ENCODE results near the gene MEIS2. TPM values are rescaled to one million over a fixed set of nuclear protein-coding genes. Genes with fewer than 3 reads are reported as not detected.

MEIS2 gene
- total and polyA plus RNA-seq, 2 of the 13 experiments (the other 11 are each of a cell fraction or from before 2014, with no cell fraction given) = 10.7 to 12.4 TPM

DNA sequence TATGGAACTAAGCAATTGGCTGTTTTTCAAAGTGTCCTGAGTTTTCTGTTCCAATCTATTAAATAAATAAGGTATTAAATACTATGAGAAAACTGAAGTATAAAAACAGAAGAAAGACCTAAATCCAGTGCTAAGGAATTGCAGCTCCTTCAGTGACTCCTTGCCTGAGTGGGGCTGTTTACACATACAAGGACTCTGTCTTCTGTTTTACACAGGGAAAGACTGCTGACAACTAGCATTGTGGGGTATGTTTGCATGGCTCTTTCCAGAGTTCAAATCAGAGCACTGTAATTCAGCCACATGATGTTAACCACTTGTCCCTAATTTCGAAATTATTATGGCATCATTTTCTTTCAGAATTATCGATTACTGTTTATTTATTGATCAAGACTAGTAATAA is 31.3 kb upstream of the MEIS2 start:
- FAIRE-seq (no peak), DNase-seq (ENCODE audit: low spot score) (no peak), ATAC-seq (no peak)
- ChIA-PET CTCF (ENCODE audit: low intra/inter-chr PET ratio, low total read pairs) (no interaction called here), POLR2A (no interaction called here)
- in situ Hi-C loops (cut with HindIII; ENCODE audit: extremely low pct_ligation_motif_present, low pct_unique_long_range_greater_than_20kb) (no loop called here), intact Hi-C loops (cut with micrococcal nuclease; ENCODE audit: unreplicated experiment) (loop anchor here (2.0 to 10.0 kb wide), 3 partner anchors 13 to 753 kb away; no protein-coding TSS in a partner anchor)
- H3K4me2 ChIP-seq (ENCODE audit: low read depth, low read length) = no peak overlapping the region
- no peaks in the 10 kb centered on the region for H3K9me3 ChIP-seq (ENCODE audit: low read length)
- no peaks in the 10 kb centered on the region for H3K79me2 ChIP-seq (ENCODE audit: insufficient read depth, low read length)
- H3K4me1 ChIP-seq (ENCODE audit: insufficient read depth, low read length) = no peaks in the 10 kb centered on the region
- WGBS (ENCODE audit: low lambda C conversion rate) = 0% methylated on average over 2 of the region's 2 CpGs
- H3K4me3 ChIP-seq (replicated peaks in 1 of 3; ENCODE audit: insufficient read depth in 1 of 3, low read depth in 2 of 3, low read length in 3 of 3) = no peak overlapping the region
- no peak overlapping the region for H3K9ac ChIP-seq (ENCODE audit: insufficient read depth, low read depth, low read length)
- H3K27ac ChIP-seq (ENCODE audit: extremely low read length, insufficient read depth, low read length) = no peak overlapping the region
- TF ChIP-seq, protein P1, sequence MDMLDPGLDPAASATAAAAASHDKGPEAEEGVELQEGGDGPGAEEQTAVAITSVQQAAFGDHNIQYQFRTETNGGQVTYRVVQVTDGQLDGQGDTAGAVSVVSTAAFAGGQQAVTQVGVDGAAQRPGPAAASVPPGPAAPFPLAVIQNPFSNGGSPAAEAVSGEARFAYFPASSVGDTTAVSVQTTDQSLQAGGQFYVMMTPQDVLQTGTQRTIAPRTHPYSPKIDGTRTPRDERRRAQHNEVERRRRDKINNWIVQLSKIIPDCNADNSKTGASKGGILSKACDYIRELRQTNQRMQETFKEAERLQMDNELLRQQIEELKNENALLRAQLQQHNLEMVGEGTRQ (IDR thresholded peaks at IDR 0.05; ENCODE audit: low read depth, low read length) = no peak
- TF ChIP-seq, protein P1 (CRISPR knock-in tag; IDR thresholded peaks at IDR 0.05; ENCODE audit: borderline replicate concordance) = no peak
- TF ChIP-seq, protein P2, sequence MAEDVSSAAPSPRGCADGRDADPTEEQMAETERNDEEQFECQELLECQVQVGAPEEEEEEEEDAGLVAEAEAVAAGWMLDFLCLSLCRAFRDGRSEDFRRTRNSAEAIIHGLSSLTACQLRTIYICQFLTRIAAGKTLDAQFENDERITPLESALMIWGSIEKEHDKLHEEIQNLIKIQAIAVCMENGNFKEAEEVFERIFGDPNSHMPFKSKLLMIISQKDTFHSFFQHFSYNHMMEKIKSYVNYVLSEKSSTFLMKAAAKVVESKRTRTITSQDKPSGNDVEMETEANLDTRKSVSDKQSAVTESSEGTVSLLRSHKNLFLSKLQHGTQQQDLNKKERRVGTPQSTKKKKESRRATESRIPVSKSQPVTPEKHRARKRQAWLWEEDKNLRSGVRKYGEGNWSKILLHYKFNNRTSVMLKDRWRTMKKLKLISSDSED (CRISPR knock-in tag; IDR thresholded peaks at IDR 0.05) = no peak
- BruUV-seq (replicated peaks) = no TSS peak
- no peaks in the 10 kb centered on the region for H4K20me1 ChIP-seq (ENCODE audit: insufficient read depth, low read length)
- no peaks in the 10 kb centered on the region for H3K27me3 ChIP-seq (ENCODE audit: control insufficient read depth in 1 of 2, insufficient read depth in 2 of 2, low read length in 2 of 2)
- no peaks in the 10 kb centered on the region for H3K36me3 ChIP-seq (replicated peaks in 1 of 2; ENCODE audit: control insufficient read depth in 1 of 2, insufficient read depth in 2 of 2, low read length in 2 of 2)
- no peak overlapping the region for H2AFZ ChIP-seq (ENCODE audit: low read length)

DNA sequence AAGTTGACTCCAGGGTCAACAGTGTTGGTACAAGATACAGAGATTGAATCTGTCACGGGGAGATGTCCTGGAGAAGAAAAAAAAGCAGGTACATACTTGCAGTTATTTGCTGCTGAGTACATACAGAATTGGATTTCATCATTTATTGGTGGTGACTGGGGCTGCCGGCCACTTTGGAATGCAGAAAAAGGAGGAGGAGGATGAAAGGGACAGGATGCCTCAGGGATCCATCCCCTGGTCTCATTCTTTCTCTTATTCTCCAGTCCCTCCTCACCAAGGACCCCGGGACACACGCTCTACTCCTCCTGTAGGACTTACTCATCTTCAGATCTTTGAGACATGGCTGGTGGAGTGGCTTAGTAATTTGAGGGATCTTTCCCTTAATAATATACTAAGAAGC is 30.0 kb upstream of the MEIS2 start:
- Histone ChIP-seq H3K4me3 (replicated peaks in 1 of 3; ENCODE audit: insufficient read depth in 1 of 3, low read depth in 2 of 3, low read length in 3 of 3) (no peak overlapping the region), H3K9ac (ENCODE audit: insufficient read depth, low read depth, low read length) (no peak overlapping the region), H3K27me3 (ENCODE audit: control insufficient read depth in 1 of 2, insufficient read depth in 2 of 2, low read length in 2 of 2) (no peaks in the 10 kb centered on the region), H3K27ac (ENCODE audit: extremely low read length, insufficient read depth, low read length) (no peak overlapping the region), H4K20me1 (ENCODE audit: insufficient read depth, low read length) (no peaks in the 10 kb centered on the region), H3K36me3 (replicated peaks in 1 of 2; ENCODE audit: control insufficient read depth in 1 of 2, insufficient read depth in 2 of 2, low read length in 2 of 2) (no peaks in the 10 kb centered on the region), H3K4me1 (ENCODE audit: insufficient read depth, low read length) (no peaks in the 10 kb centered on the region), H2AFZ (ENCODE audit: low read length) (no peak overlapping the region), H3K4me2 (ENCODE audit: low read depth, low read length) (no peak overlapping the region), H3K9me3 (ENCODE audit: low read length) (no peaks in the 10 kb centered on the region), H3K79me2 (ENCODE audit: insufficient read depth, low read length) (no peaks in the 10 kb centered on the region)
- CTCF ChIA-PET (ENCODE audit: low intra/inter-chr PET ratio, low total read pairs) = no interaction called here
- no TSS peak for BruUV-seq (replicated peaks)
- ATAC-seq (no peak), DNase-seq (ENCODE audit: low spot score) (no peak), FAIRE-seq (no peak)
- WGBS (ENCODE audit: low lambda C conversion rate) = 13% methylated on average over 4 of the region's 4 CpGs
- intact Hi-C loops (cut with micrococcal nuclease; ENCODE audit: unreplicated experiment) = loop anchor here (10.0 kb wide), 2 partner anchors 486 to 754 kb away; no protein-coding TSS in a partner anchor
- POLR2A ChIA-PET = no interaction called here
- in situ Hi-C loops (cut with HindIII; ENCODE audit: extremely low pct_ligation_motif_present, low pct_unique_long_range_greater_than_20kb) = no loop called here
- TF ChIP-seq ZNF550 (CRISPR knock-in tag; IDR thresholded peaks at IDR 0.05; ENCODE audit: borderline replicate concordance) (no peak), PITX1 (CRISPR knock-in tag; IDR thresholded peaks at IDR 0.05) (no peak), ZNF589 (CRISPR knock-in tag; conservative IDR thresholded peaks at IDR 0.05) (no peak), SMC3 (IDR thresholded peaks at IDR 0.05; ENCODE audit: low read length) (no peak), REPIN1 (CRISPR knock-in tag; IDR thresholded peaks at IDR 0.05; ENCODE audit: borderline replicate concordance, low read depth) (no peak), JDP2 (CRISPR knock-in tag; IDR thresholded peaks at IDR 0.05; ENCODE audit: borderline replicate concordance) (no peak), EZH2 (conservative IDR thresholded peaks at IDR 0.05; ENCODE audit: low read depth, low read length) (no peak), ATF1 (CRISPR knock-in tag; IDR thresholded peaks at IDR 0.05) (no peak)
- TF ChIP-seq, protein P3, sequence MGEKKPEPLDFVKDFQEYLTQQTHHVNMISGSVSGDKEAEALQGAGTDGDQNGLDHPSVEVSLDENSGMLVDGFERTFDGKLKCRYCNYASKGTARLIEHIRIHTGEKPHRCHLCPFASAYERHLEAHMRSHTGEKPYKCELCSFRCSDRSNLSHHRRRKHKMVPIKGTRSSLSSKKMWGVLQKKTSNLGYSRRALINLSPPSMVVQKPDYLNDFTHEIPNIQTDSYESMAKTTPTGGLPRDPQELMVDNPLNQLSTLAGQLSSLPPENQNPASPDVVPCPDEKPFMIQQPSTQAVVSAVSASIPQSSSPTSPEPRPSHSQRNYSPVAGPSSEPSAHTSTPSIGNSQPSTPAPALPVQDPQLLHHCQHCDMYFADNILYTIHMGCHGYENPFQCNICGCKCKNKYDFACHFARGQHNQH (CRISPR knock-in tag; IDR thresholded peaks at IDR 0.05) = no peak
- TF ChIP-seq, protein P4, sequence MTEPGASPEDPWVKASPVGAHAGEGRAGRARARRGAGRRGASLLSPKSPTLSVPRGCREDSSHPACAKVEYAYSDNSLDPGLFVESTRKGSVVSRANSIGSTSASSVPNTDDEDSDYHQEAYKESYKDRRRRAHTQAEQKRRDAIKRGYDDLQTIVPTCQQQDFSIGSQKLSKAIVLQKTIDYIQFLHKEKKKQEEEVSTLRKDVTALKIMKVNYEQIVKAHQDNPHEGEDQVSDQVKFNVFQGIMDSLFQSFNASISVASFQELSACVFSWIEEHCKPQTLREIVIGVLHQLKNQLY (CRISPR knock-in tag; IDR thresholded peaks at IDR 0.05) = no peak
- TF ChIP-seq, protein P5, sequence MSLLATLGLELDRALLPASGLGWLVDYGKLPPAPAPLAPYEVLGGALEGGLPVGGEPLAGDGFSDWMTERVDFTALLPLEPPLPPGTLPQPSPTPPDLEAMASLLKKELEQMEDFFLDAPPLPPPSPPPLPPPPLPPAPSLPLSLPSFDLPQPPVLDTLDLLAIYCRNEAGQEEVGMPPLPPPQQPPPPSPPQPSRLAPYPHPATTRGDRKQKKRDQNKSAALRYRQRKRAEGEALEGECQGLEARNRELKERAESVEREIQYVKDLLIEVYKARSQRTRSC (CRISPR knock-in tag; IDR thresholded peaks at IDR 0.05; ENCODE audit: low read depth) = no peak

Data from HepG2 (cell line).